Brain microvascular endothelial cell (primary cell): ENCODE results near the gene ST3GAL2.

ENCODE experiments used
- DNase-seq: peaks from one replicate; pipeline ENCODE4 v3.0.0-alpha.2; 2020
- H3K27ac ChIP-seq: fragments of 250-450 bp; sonication (Bioruptor Pico); 2 replicates; pipeline ENCODE4 v1.5.1; 2020; ENCODE audit warnings: mild to moderate bottlenecking, moderate library complexity
- H3K27me3 ChIP-seq: fragments of 250-450 bp; sonication (Bioruptor Pico); replicated peaks from 2 replicates; pipeline ENCODE4 v1.5.1; 2020; ENCODE audit warnings: mild to moderate bottlenecking
- H3K36me3 ChIP-seq: fragments of 250-450 bp; sonication (Bioruptor Pico); replicated peaks from 2 replicates; pipeline ENCODE4 v1.5.1; 2020; ENCODE audit warnings: mild to moderate bottlenecking
- H3K4me3 ChIP-seq: 2 replicates; pipeline ENCODE4 v1.5.1; 2011; ENCODE audit warnings: low read depth, mild to moderate bottlenecking, control low read depth, low read length, moderate library complexity
- CTCF ChIP-seq: IDR thresholded peaks from 2 replicates; pipeline ENCODE4 v1.5.1; 2011; ENCODE audit warnings: low read depth, mild to moderate bottlenecking, moderate library complexity, low read length, control low read depth, inconsistent platforms; ENCODE audit errors: missing control alignments
- in situ Hi-C: cut with HindIII; loops from 2 replicates; pipeline ENCODE4 v1.10.0; 2017; ENCODE audit warnings: low sequenced_read_pairs, low pct_ligation_motif_present

The ST3GAL2 gene

DNA sequence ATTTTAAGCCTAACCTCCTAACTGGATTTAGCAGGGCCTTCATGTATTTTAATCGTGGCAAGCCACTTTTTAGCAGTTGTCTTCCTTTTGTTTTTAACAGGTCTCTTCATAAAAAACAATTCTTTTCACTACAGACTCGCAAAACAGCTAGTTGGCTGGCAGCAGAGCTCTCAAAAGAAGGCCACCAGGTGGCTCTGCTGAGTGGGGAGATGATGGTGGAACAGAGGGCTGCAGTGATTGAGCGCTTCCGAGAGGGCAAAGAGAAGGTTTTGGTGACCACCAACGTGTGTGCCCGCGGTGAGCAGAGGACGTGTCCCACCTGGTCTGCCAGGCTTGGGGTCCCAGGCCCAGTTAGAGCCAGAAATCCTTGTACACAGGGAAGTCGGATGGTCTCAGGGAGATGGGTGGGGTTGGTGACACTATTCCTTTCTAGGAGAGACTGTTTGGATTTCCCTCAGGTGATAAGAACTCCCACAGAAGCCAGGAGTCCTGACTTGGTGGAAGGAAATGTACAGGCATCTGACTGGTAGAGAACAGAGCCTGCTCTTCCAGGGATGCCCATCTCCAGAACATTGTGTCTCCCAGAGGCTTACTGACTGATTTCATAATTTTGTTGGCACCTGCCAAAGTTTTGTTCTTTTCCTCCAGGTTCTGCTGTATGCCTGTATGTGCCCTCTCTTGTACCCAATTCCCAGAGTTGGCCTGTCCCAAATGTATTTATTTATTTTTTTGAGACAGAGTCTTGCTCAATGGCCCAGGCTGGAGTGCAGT, 107.1 kb downstream of the ST3GAL2 start:
- no peak overlapping the region for H3K27ac ChIP-seq
- H3K27me3 ChIP-seq, result no peaks in the 10 kb centered on the region
- H3K4me3 ChIP-seq, result no peak overlapping the region
- DNase-seq, result peak; percentile 18
- H3K36me3 ChIP-seq, result peaks cover 25% of the 10 kb centered on the region
- in situ Hi-C loops, result no loop called here
- TF ChIP-seq CTCF, result peak; percentile 70

DNA sequence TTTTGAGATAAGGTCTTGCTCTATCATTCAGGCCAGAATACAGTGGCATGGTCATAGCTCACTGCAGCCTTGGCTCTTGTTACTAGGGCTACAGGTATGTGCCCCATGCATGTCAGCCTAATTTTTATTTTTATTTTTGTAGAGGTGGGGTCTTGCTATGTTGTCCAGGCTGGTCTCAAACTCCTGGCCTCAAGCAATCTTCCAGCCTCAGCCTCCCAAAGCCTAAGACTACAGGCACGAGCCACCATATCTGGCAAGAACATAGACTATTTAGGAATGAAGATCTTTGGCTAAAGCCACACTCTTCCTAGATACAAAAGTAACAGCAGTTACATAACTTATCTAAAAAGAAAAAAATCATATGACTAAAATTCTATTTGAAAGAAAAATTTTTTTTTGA, 107.8 kb downstream of the ST3GAL2 start:
- no peak for TF ChIP-seq CTCF
- no peak overlapping the region for H3K4me3 ChIP-seq
- H3K27me3 ChIP-seq, result no peaks in the 10 kb centered on the region
- no peak for DNase-seq
- H3K36me3 ChIP-seq, result peaks cover 25% of the 10 kb centered on the region
- no peak overlapping the region for H3K27ac ChIP-seq
- in situ Hi-C loops, result no loop called here
